Measurements from ENCODE around the gene MYCT1.

The MYCT1 gene

DNA sequence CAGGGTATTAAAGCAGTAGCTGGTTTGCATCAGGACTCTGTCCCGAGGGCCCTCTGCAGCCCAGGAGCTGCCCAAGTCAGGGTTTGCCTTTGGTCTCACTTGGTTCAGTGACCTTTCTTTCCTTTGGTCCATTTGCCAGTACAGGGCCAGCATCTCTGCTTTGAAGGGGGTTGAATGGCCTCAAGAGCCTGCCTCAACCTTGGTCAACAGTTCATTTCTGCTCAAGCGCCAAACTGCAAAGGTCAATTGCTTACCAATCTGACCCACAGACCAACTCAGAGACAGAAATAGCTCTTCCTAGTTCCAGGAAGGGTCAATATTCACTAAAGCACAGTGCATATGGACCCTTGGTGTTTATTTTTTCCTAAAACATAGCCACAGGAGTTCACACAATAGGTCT lies 72.3 kb downstream of the MYCT1 start (continued):
- TF ChIP-seq, protein P1, sequence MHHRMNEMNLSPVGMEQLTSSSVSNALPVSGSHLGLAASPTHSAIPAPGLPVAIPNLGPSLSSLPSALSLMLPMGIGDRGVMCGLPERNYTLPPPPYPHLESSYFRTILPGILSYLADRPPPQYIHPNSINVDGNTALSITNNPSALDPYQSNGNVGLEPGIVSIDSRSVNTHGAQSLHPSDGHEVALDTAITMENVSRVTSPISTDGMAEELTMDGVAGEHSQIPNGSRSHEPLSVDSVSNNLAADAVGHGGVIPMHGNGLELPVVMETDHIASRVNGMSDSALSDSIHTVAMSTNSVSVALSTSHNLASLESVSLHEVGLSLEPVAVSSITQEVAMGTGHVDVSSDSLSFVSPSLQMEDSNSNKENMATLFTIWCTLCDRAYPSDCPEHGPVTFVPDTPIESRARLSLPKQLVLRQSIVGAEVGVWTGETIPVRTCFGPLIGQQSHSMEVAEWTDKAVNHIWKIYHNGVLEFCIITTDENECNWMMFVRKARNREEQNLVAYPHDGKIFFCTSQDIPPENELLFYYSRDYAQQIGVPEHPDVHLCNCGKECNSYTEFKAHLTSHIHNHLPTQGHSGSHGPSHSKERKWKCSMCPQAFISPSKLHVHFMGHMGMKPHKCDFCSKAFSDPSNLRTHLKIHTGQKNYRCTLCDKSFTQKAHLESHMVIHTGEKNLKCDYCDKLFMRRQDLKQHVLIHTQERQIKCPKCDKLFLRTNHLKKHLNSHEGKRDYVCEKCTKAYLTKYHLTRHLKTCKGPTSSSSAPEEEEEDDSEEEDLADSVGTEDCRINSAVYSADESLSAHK (tag by site-specific recombination; IDR thresholded peaks at IDR 0.05) = no peak

DNA sequence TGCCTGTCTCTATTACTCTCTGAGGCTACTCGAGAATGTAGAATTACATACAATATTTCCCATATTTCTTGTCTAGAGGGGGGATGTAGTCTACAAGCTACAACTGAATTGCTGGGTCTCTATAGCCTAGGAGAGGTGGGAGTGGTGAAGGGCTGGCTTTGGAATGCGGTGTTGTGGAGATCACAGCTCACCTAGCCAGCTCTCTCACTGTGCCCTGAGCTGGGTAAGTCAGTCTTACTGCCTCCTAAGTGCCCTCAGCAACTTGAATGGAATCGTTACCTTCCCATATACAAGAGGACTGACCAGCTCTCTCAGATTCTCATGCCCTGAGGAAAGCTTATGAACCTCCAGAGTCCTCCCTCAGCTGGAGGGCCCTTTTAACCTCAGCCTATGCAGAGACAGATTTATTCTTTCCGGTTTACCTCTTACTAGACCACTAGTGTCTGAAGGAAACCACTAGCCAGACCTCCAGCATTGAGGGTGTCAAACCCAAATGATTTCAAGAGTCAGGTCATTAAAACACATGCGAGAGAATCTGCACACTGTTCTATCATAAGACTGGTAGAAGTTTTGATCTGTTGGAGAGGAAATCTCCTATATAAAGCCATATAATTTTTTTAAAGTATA lies 73.5 kb downstream of the MYCT1 start:
- Histone ChIP-seq H3K27ac (ENCODE audit: extremely low read depth, low read depth, low read length) (no peak overlapping the region), H3K4me1 (ENCODE audit: control insufficient read depth, insufficient read depth, low read length) (no peaks in the 10 kb centered on the region), H3K36me3 (ENCODE audit: control insufficient read depth in 2 of 2, insufficient read depth in 1 of 2, low read length in 2 of 2) (no peaks in the 10 kb centered on the region), H3K4me3 (ENCODE audit: low read depth, low read length) (no peak overlapping the region), H3K9me3 (ENCODE audit: control insufficient read depth, insufficient read depth, low read depth, low read length) (no peaks in the 10 kb centered on the region)
- TF ChIP-seq ZNF76 (tag by site-specific recombination; IDR thresholded peaks at IDR 0.05; ENCODE audit: borderline replicate concordance, low read depth) (no peak), ZNF621 (tag by site-specific recombination; IDR thresholded peaks at IDR 0.05) (no peak), ZNF654 (tag by site-specific recombination; IDR thresholded peaks at IDR 0.05; ENCODE audit: low read depth) (no peak), ZFHX2 (tag by site-specific recombination; conservative IDR thresholded peaks at IDR 0.05) (no peak), EGR2 (tag by site-specific recombination; IDR thresholded peaks at IDR 0.05; ENCODE audit: low read depth) (no peak), ZNF549 (tag by site-specific recombination; IDR thresholded peaks at IDR 0.05) (no peak), ZNF214 (tag by site-specific recombination; IDR thresholded peaks at IDR 0.05; ENCODE audit: borderline replicate concordance) (no peak), ZNF324 (tag by site-specific recombination; IDR thresholded peaks at IDR 0.05) (no peak), ZNF514 (tag by site-specific recombination; IDR thresholded peaks at IDR 0.05) (no peak), ZNF184 (tag by site-specific recombination; IDR thresholded peaks at IDR 0.05) (no peak), ZNF19 (tag by site-specific recombination; IDR thresholded peaks at IDR 0.05; ENCODE audit: low read depth) (no peak), FEZF1 (tag by site-specific recombination; IDR thresholded peaks at IDR 0.05) (no peak)
- TF ChIP-seq, protein P2, sequence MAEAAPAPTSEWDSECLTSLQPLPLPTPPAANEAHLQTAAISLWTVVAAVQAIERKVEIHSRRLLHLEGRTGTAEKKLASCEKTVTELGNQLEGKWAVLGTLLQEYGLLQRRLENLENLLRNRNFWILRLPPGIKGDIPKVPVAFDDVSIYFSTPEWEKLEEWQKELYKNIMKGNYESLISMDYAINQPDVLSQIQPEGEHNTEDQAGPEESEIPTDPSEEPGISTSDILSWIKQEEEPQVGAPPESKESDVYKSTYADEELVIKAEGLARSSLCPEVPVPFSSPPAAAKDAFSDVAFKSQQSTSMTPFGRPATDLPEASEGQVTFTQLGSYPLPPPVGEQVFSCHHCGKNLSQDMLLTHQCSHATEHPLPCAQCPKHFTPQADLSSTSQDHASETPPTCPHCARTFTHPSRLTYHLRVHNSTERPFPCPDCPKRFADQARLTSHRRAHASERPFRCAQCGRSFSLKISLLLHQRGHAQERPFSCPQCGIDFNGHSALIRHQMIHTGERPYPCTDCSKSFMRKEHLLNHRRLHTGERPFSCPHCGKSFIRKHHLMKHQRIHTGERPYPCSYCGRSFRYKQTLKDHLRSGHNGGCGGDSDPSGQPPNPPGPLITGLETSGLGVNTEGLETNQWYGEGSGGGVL (tag by site-specific recombination; IDR thresholded peaks at IDR 0.05) = no peak
- TF ChIP-seq, protein P3, sequence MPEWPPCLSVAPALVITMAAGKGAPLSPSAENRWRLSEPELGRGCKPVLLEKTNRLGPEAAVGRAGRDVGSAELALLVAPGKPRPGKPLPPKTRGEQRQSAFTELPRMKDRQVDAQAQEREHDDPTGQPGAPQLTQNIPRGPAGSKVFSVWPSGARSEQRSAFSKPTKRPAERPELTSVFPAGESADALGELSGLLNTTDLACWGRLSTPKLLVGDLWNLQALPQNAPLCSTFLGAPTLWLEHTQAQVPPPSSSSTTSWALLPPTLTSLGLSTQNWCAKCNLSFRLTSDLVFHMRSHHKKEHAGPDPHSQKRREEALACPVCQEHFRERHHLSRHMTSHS (tag by site-specific recombination; IDR thresholded peaks at IDR 0.05) = no peak
- TF ChIP-seq, protein P4, sequence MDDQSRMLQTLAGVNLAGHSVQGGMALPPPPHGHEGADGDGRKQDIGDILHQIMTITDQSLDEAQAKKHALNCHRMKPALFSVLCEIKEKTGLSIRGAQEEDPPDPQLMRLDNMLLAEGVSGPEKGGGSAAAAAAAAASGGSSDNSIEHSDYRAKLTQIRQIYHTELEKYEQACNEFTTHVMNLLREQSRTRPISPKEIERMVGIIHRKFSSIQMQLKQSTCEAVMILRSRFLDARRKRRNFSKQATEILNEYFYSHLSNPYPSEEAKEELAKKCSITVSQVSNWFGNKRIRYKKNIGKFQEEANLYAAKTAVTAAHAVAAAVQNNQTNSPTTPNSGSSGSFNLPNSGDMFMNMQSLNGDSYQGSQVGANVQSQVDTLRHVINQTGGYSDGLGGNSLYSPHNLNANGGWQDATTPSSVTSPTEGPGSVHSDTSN (CRISPR knock-in tag; IDR thresholded peaks at IDR 0.05) = no peak
- ChIA-PET POLR2A (no interaction called here), CTCF (no interaction called here)

All from HEK293 (cell line).